ENCODE measurements around the gene SNX25.

Gene SNX25

DNA sequence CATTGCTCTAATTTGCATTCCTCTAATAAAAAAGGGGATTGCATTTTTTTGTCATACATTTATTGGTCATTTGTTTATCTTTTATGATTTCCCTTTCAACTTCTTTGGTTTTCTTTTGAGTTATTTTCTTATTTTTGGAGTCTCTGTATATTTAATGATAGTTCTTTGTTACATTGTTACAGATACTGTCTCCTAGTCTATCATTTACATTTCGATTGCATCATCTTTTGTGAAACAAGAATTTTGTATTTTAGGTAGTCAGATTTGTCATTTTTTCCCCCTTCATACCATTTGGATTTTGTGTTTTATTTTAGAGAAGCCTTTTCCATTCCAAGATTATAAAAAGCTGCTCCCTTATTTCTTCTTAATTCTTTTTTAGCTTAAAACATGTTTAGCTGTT is 37.1 kb downstream of the SNX25 start:
- TF ChIP-seq, protein P1, sequence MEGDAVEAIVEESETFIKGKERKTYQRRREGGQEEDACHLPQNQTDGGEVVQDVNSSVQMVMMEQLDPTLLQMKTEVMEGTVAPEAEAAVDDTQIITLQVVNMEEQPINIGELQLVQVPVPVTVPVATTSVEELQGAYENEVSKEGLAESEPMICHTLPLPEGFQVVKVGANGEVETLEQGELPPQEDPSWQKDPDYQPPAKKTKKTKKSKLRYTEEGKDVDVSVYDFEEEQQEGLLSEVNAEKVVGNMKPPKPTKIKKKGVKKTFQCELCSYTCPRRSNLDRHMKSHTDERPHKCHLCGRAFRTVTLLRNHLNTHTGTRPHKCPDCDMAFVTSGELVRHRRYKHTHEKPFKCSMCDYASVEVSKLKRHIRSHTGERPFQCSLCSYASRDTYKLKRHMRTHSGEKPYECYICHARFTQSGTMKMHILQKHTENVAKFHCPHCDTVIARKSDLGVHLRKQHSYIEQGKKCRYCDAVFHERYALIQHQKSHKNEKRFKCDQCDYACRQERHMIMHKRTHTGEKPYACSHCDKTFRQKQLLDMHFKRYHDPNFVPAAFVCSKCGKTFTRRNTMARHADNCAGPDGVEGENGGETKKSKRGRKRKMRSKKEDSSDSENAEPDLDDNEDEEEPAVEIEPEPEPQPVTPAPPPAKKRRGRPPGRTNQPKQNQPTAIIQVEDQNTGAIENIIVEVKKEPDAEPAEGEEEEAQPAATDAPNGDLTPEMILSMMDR (IDR thresholded peaks at IDR 0.05; ENCODE audit: insufficient read depth, low read length, poor library complexity, severe bottlenecking) = no peak
- no peak overlapping the region for H3K4me3 ChIP-seq (replicated peaks; ENCODE audit: low read depth, low read length)
- H3K27me3 ChIP-seq (replicated peaks; ENCODE audit: control insufficient read depth, insufficient read depth, low read length) = no peaks in the 10 kb centered on the region
- no peak for DNase-seq (ENCODE audit: extremely low read depth, insufficient read length)
- peaks cover 3% of the 10 kb centered on the region for H3K36me3 ChIP-seq (ENCODE audit: control insufficient read depth, insufficient read depth, low read length)

DNA sequence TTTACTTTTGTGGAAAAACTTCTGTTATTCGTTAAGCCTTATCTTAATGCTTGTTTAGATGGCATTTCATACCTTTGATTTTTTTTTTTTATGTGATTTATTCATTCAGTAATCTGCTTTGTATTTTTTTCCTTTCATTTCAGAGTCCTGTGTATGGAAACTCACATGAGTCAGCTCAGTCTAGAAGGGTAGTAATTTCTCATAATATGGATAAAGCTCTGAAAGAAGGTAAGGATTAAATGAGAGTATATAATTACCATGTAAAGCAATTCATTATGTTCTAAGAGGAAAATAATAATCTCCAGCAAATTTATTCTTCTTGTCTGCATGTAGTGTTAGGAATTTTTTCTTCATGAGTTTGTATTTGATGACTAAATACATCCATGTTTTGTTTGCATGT is 37.8 kb downstream of the SNX25 start:
- H3K36me3 ChIP-seq (ENCODE audit: control insufficient read depth, insufficient read depth, low read length) = peaks cover 3% of the 10 kb centered on the region
- DNase-seq (ENCODE audit: extremely low read depth, insufficient read length) = no peak
- no peak overlapping the region for H3K4me3 ChIP-seq (replicated peaks; ENCODE audit: low read depth, low read length)
- TF ChIP-seq, protein P1 (IDR thresholded peaks at IDR 0.05; ENCODE audit: insufficient read depth, low read length, poor library complexity, severe bottlenecking) = no peak
- H3K27me3 ChIP-seq (replicated peaks; ENCODE audit: control insufficient read depth, insufficient read depth, low read length) = no peaks in the 10 kb centered on the region

DNA sequence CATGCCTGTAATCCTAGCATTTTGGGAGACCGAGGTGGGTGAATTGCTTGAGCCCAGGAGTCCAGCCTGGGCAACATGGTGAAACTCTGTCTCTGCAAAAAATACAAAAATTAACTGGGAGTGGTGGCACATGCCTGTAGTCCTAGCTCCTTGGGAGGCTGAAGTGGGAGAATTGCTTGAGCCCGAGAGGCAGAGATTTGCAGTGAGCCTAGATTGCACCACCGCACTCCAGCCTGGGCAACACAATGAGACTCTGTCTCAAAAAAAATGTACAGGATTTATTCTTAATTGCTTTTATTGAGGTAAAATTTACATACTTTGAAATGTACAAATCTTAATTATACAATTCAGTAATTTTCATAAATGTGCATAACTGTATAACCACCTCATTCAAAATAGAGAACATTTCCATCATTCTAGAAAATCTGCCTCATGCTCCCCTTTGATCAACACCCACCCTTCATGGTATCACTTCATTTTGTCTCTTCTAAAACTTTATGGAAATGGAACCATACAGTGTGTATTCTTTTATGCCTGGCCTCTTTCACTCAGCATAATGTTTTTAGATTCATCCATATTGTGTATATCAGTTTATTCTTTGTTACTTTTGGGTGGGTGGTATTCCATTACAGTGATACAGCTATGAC is 39.1 kb downstream of the SNX25 start:
- H3K4me3 ChIP-seq (replicated peaks; ENCODE audit: low read depth, low read length) = no peak overlapping the region
- H3K36me3 ChIP-seq (ENCODE audit: control insufficient read depth, insufficient read depth, low read length) = peaks cover 3% of the 10 kb centered on the region
- DNase-seq (ENCODE audit: extremely low read depth, insufficient read length) = no peak
- TF ChIP-seq, protein P1 (IDR thresholded peaks at IDR 0.05; ENCODE audit: insufficient read depth, low read length, poor library complexity, severe bottlenecking) = no peak
- H3K27me3 ChIP-seq (replicated peaks; ENCODE audit: control insufficient read depth, insufficient read depth, low read length) = no peaks in the 10 kb centered on the region

DNA sequence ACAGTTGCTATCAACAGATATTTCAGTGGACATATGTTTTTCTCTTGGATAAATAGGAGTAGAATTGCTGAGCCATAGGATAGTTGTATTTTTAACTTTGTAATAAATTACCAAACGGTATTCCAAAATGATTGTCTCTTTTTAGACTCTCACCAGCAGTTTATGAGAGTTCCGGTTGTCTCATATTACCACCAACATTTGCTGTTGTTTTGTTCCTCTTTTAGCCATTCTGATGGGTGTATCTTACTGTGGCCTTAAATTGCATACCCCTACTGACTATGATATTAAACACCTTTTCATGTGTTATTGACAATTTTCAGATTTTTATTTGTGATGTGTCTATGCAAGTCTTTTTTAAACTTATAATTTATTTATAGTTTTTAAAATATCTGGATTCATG is 39.7 kb downstream of the SNX25 start:
- DNase-seq (ENCODE audit: extremely low read depth, insufficient read length) = no peak
- Histone ChIP-seq H3K27me3 (replicated peaks; ENCODE audit: control insufficient read depth, insufficient read depth, low read length) (no peaks in the 10 kb centered on the region), H3K36me3 (ENCODE audit: control insufficient read depth, insufficient read depth, low read length) (peaks cover 5% of the 10 kb centered on the region), H3K4me3 (replicated peaks; ENCODE audit: low read depth, low read length) (no peak overlapping the region)
- TF ChIP-seq, protein P1 (IDR thresholded peaks at IDR 0.05; ENCODE audit: insufficient read depth, low read length, poor library complexity, severe bottlenecking) = no peak

DNA sequence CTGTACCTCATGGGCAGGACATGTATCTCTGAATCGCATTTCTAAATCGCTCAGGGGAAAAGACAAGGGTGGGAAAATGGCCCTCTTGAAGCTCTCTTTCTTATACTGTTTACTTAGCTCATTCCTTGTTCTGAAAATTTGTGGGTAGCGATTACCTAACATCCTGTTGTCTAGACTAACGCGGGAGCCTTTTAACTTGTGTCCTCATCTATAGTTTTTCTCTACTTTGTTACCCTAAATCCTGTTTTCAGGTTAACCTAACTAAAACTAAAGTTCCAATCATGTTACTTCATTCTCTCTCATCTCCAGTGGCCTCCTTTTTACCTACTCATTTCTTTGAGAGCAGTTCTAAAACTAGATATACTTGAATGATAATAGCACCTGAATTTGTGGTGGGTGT is 45.0 kb downstream of the SNX25 start:
- no peaks in the 10 kb centered on the region for H3K27me3 ChIP-seq (replicated peaks; ENCODE audit: control insufficient read depth, insufficient read depth, low read length)
- DNase-seq (ENCODE audit: extremely low read depth, insufficient read length) = no peak

More for the DNA sequence above, 45.0 kb downstream of the SNX25 start:
- no peak overlapping the region for H3K4me3 ChIP-seq (replicated peaks; ENCODE audit: low read depth, low read length)
- TF ChIP-seq, protein P1 (IDR thresholded peaks at IDR 0.05; ENCODE audit: insufficient read depth, low read length, poor library complexity, severe bottlenecking) = no peak
- H3K36me3 ChIP-seq (ENCODE audit: control insufficient read depth, insufficient read depth, low read length) = peaks cover 9% of the 10 kb centered on the region

All from GM06990 (cell line).